HEK293 (cell line): ENCODE measurements around the gene DNAL4.

Experiments used
- ELK4 ChIP-seq: IDR thresholded peaks from 2 replicates; pipeline ENCODE4 v1.6.1; 2011; ENCODE audit warnings: mild to moderate bottlenecking, low read depth, low read length, borderline replicate concordance
- PRDM4 ChIP-seq: fragments of 450-650 bp; formaldehyde crosslinking; IDR thresholded peaks from 2 replicates; pipeline ENCODE4 v1.5.1; 2017; ENCODE audit warnings: missing biosample characterization, missing genetic modification characterization
- ZBTB20 ChIP-seq: fragments of 450-650 bp; formaldehyde crosslinking; IDR thresholded peaks from 2 replicates; pipeline ENCODE4 v1.5.1; 2016; ENCODE audit warnings: missing biosample characterization, missing genetic modification characterization
- ZBTB21 ChIP-seq: fragments of 450-650 bp; formaldehyde crosslinking; IDR thresholded peaks from 2 replicates; pipeline ENCODE4 v1.5.1; 2017; ENCODE audit warnings: missing biosample characterization, missing genetic modification characterization
- ZBTB48 ChIP-seq: fragments of 450-650 bp; formaldehyde crosslinking; IDR thresholded peaks from 2 replicates; pipeline ENCODE4 v1.5.1; 2016; ENCODE audit warnings: missing biosample characterization, missing genetic modification characterization
- ZNF146 ChIP-seq: fragments of 450-650 bp; formaldehyde crosslinking; IDR thresholded peaks from 2 replicates; pipeline ENCODE4 v1.5.1; 2016; ENCODE audit warnings: missing biosample characterization, missing genetic modification characterization
- ZNF184 ChIP-seq: fragments of 450-650 bp; IDR thresholded peaks from 2 replicates; pipeline ENCODE4 v1.5.1; 2018; ENCODE audit warnings: missing biosample characterization, mild to moderate bottlenecking, missing genetic modification characterization
- ZNF211 ChIP-seq: fragments of 450-650 bp; formaldehyde crosslinking; IDR thresholded peaks from 2 replicates; pipeline ENCODE4 v1.5.1; 2016; ENCODE audit warnings: low read depth, missing biosample characterization, missing genetic modification characterization
- ZNF214 ChIP-seq: fragments of 450-650 bp; formaldehyde crosslinking; IDR thresholded peaks from 2 replicates; pipeline ENCODE4 v1.5.1; 2017; ENCODE audit warnings: missing biosample characterization, mild to moderate bottlenecking, missing genetic modification characterization, borderline replicate concordance
- ZNF23 ChIP-seq: fragments of 450-650 bp; formaldehyde crosslinking; IDR thresholded peaks from 2 replicates; pipeline ENCODE4 v1.5.1; 2016; ENCODE audit warnings: missing biosample characterization, missing genetic modification characterization, borderline replicate concordance
- ZNF747 ChIP-seq: fragments of 450-650 bp; formaldehyde crosslinking; IDR thresholded peaks from 2 replicates; pipeline ENCODE4 v1.5.1; 2016; ENCODE audit warnings: missing biosample characterization, missing genetic modification characterization
- ZNF777 ChIP-seq: fragments of 450-650 bp; formaldehyde crosslinking; IDR thresholded peaks from 2 replicates; pipeline ENCODE4 v1.5.1; 2017; ENCODE audit warnings: missing biosample characterization, missing genetic modification characterization, borderline replicate concordance
- TF ChIP-seq, protein P1 (sequence below): fragments of 450-650 bp; formaldehyde crosslinking; IDR thresholded peaks from 2 replicates; pipeline ENCODE4 v1.5.1; 2016; ENCODE audit warnings: missing biosample characterization, missing genetic modification characterization, low read depth

DNA sequence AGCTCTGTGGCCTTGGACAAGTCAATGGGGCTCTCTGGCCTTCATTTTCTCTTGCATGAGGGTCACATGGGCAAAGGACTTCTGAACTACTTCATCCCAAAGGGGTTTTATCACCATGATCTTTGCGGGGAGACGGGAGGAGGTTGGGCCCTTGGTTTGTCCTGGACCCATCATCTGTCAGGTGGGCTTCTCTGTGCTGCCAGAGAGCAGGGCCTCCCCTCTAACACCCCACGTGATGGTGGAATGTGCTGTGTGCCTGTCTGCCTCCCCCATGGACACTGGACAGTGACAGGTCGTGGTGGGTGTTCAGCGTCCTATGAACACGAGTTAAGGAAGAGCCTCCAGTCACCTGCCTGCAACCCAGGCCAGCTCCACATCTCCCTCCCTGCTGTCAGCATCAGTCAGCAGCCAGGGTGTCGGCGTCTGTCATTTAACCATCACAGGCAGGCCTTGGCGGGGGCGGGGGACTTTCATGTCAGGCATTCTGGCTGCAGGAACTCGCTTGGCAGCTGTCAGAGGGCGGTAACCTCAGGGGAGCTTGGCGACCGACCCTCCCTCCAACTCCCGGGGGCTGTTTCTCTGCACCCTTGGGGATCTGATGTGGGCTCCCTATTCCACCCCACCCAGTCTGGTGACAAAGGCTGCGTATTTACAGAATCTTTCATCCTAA, 35.5 kb downstream of the DNAL4 start:
- TF ChIP-seq, protein P1, sequence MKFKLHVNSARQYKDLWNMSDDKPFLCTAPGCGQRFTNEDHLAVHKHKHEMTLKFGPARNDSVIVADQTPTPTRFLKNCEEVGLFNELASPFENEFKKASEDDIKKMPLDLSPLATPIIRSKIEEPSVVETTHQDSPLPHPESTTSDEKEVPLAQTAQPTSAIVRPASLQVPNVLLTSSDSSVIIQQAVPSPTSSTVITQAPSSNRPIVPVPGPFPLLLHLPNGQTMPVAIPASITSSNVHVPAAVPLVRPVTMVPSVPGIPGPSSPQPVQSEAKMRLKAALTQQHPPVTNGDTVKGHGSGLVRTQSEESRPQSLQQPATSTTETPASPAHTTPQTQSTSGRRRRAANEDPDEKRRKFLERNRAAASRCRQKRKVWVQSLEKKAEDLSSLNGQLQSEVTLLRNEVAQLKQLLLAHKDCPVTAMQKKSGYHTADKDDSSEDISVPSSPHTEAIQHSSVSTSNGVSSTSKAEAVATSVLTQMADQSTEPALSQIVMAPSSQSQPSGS (tag by site-specific recombination): no peak
- TF ChIP-seq ZBTB20 (tag by site-specific recombination) (no peak), ELK4 (no peak), ZBTB48 (no peak), ZNF777 (tag by site-specific recombination) (no peak), ZNF23 (tag by site-specific recombination) (no peak), ZNF747 (no peak), ZNF184 (no peak), ZNF214 (tag by site-specific recombination) (no peak), ZBTB21 (tag by site-specific recombination) (no peak), PRDM4 (no peak), ZNF211 (no peak), ZNF146 (tag by site-specific recombination) (no peak)
